K562 (cell line): ENCODE data around the gene RPTOR. TPM values are rescaled to one million over a fixed set of nuclear protein-coding genes. Genes with fewer than 3 reads are reported as not detected.

ENCODE experiments used
- ELF4 ChIP-seq: fragments of 450-650 bp; formaldehyde crosslinking; IDR thresholded peaks from 2 replicates; pipeline ENCODE4 v1.4.0; 2022; ENCODE audit warnings: missing genetic modification characterization
- FOXA1 ChIP-seq: fragments of 450-650 bp; IDR thresholded peaks from 2 replicates; pipeline ENCODE4 v1.6.1; 2016; ENCODE audit warnings: mild to moderate bottlenecking, borderline replicate concordance
- LARP7 ChIP-seq: fragments of 450-650 bp; IDR thresholded peaks from 2 replicates; pipeline ENCODE4 v1.6.1; 2016
- NBN ChIP-seq: fragments of 450-650 bp; IDR thresholded peaks from 2 replicates; pipeline ENCODE4 v1.6.1; 2016; ENCODE audit warnings: low read depth, mild to moderate bottlenecking
- NELFE ChIP-seq: IDR thresholded peaks from 2 replicates; pipeline ENCODE4 v1.6.1; 2011; ENCODE audit warnings: mild to moderate bottlenecking; ENCODE audit not compliant: insufficient read depth, insufficient read length
- NEUROD1 ChIP-seq: fragments of 150-350 bp; IDR thresholded peaks from 2 replicates; pipeline ENCODE4 v1.6.1; 2014; ENCODE audit warnings: borderline replicate concordance, low read length, low read depth; ENCODE audit not compliant: partially characterized antibody
- PHTF2 ChIP-seq: fragments of 250-450 bp; sonication (Bioruptor Pico); IDR thresholded peaks from 2 replicates; pipeline ENCODE4 v1.5.0; 2021; ENCODE audit warnings: mild to moderate bottlenecking
- POLR3G ChIP-seq: IDR thresholded peaks from 2 replicates; pipeline ENCODE4 v1.6.1; 2011; ENCODE audit not compliant: insufficient read length, insufficient replicate concordance; ENCODE audit errors: extremely low read depth
- RCOR1 ChIP-seq, 2 experiments: IDR thresholded peaks; 2 replicates each; pipeline ENCODE4 v1.6.1; 2012; ENCODE audit warnings: low read depth in 2 of 2, low read length in 2 of 2, borderline replicate concordance in 1 of 2, improper control_type of control experiment in 1 of 2
- TAF1 ChIP-seq: IDR thresholded peaks from 2 replicates; pipeline ENCODE4 v1.6.1; 2011; ENCODE audit warnings: mild to moderate bottlenecking, low read length, moderate library complexity; ENCODE audit not compliant: insufficient read depth, control insufficient read depth, severe bottlenecking; ENCODE audit errors: extremely low read depth
- ZNF263 ChIP-seq: sonication (generic); formaldehyde crosslinking; IDR thresholded peaks from 2 replicates; pipeline ENCODE4 v1.8.0; 2022; ENCODE audit warnings: mild to moderate bottlenecking, missing genetic modification reagents, borderline replicate concordance
- ZNF311 ChIP-seq: fragments of 250-450 bp; sonication (Bioruptor Pico); IDR thresholded peaks from 2 replicates; pipeline ENCODE4 v1.4.0; 2020; ENCODE audit warnings: mild to moderate bottlenecking, moderate library complexity
- polyA plus RNA-seq, 8 experiments: library from polyadenylated mRNA; depleted of rRNA in 4 of 8; stranded (reverse) in 5 of 8; unstranded in 3 of 8; fragments of >200 nt; fragmentation: Nextera tagmentation in 2 of 8; fragmentation: Illumina TruSeq in 1 of 8; extraction: Ambion mirVana in 2 of 8; extraction: Trizol in 1 of 8; gene quantifications; 2 replicates each; pipeline versions ENCODE4 v1.2.1 to v1.2.3, GENCODE V29; 2011 to 2014; ENCODE audit warnings: inconsistent platforms in 1 of 8, missing spikeins in 1 of 8
- total RNA-seq, 7 experiments: library from RNA; depleted of rRNA in 6 of 7; stranded (reverse); fragments of >200 nt in 6 of 7; fragmentation: Illumina TruSeq in 2 of 7; extraction: Trizol in 2 of 7; gene quantifications; 2 replicates each; pipeline versions ENCODE4 v1.2.1 to v1.2.3, GENCODE V29; 2011 to 2021; ENCODE audit warnings: low replicate concordance in 1 of 7
- TF ChIP-seq, protein P1 (sequence below): fragments of 250-450 bp; sonication (Bioruptor Pico); IDR thresholded peaks from 2 replicates; pipeline ENCODE4 v1.4.0; 2020; ENCODE audit warnings: borderline replicate concordance
- TF ChIP-seq, protein P2 (sequence below): fragments of 450-650 bp; IDR thresholded peaks from 2 replicates; pipeline ENCODE4 v1.6.1; 2016; ENCODE audit warnings: low read depth

RPTOR gene
- total and polyA plus RNA-seq, 9 of the 15 experiments (the other 6 are each of a cell fraction or from before 2014, with no cell fraction given): 0.24 to 54.1 (median 10.2) TPM

DNA sequence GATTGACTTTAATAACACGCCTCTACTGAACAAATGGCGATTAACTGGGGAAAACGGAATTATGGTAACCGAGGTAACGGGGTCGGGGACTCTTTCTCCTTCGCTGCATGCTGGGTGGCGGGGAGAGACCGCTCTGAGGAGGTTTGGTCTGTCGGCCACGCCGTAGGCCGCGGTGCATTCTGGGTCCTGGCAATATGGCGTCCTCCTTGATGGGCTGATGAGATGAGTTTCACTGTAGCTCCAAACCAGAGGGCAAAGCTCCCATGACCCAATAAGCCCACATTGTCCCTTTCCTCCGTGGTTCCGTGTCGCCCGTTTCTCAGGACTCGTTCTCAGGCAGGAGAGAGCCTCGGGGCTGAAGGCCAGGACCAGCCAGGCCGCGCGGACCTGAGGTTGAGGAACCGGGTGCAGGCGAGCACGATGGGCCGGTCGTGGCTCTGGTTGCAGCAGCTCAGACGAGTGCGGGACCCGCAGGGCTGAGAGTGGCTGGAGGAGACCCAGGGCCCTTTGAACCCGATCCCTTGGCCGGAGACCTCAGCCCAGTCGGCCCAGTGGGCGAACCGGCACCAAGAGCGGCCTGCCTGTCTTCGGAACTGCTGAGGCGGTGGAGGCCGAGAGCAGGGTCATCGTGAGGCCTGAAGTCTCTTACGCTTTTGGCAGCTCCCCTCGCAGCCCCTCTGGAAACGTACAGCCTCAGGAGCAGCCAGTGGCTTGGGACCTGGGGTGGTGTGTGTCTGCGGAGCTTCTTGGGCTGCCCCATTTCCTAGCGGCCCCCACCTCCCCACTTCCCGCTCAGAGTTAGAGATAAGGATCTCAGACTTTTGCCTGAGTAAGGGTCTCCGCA lies at the start of gene RPTOR (continued):
- TF ChIP-seq ELF4 (no peak), ZNF311 (CRISPR knock-in tag) (no peak), NELFE (no peak), NEUROD1 (peak; percentile 88), RCOR1 (IDR thresholded peaks at IDR 0.05; ENCODE audit: borderline replicate concordance in 1 of 2, low read depth in 2 of 2, low read length in 2 of 2) (no peak), PHTF2 (CRISPR knock-in tag) (no peak), ZNF263 (CRISPR knock-in tag) (peak; percentile 70; the same call in 1 of the 2 replicates), POLR3G (no peak), LARP7 (no peak), NBN (no peak), TAF1 (peak; percentile 98), FOXA1 (no peak)
- TF ChIP-seq, protein P1, sequence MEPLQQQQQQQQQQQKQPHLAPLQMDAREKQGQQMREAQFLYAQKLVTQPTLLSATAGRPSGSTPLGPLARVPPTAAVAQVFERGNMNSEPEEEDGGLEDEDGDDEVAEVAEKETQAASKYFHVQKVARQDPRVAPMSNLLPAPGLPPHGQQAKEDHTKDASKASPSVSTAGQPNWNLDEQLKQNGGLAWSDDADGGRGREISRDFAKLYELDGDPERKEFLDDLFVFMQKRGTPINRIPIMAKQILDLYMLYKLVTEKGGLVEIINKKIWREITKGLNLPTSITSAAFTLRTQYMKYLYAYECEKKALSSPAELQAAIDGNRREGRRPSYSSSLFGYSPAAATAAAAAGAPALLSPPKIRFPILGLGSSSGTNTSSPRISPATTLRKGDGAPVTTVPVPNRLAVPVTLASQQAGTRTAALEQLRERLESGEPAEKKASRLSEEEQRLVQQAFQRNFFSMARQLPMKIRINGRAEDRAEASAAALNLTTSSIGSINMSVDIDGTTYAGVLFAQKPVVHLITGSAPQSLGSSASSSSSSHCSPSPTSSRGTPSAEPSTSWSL (CRISPR knock-in tag): no peak
- TF ChIP-seq, protein P2, sequence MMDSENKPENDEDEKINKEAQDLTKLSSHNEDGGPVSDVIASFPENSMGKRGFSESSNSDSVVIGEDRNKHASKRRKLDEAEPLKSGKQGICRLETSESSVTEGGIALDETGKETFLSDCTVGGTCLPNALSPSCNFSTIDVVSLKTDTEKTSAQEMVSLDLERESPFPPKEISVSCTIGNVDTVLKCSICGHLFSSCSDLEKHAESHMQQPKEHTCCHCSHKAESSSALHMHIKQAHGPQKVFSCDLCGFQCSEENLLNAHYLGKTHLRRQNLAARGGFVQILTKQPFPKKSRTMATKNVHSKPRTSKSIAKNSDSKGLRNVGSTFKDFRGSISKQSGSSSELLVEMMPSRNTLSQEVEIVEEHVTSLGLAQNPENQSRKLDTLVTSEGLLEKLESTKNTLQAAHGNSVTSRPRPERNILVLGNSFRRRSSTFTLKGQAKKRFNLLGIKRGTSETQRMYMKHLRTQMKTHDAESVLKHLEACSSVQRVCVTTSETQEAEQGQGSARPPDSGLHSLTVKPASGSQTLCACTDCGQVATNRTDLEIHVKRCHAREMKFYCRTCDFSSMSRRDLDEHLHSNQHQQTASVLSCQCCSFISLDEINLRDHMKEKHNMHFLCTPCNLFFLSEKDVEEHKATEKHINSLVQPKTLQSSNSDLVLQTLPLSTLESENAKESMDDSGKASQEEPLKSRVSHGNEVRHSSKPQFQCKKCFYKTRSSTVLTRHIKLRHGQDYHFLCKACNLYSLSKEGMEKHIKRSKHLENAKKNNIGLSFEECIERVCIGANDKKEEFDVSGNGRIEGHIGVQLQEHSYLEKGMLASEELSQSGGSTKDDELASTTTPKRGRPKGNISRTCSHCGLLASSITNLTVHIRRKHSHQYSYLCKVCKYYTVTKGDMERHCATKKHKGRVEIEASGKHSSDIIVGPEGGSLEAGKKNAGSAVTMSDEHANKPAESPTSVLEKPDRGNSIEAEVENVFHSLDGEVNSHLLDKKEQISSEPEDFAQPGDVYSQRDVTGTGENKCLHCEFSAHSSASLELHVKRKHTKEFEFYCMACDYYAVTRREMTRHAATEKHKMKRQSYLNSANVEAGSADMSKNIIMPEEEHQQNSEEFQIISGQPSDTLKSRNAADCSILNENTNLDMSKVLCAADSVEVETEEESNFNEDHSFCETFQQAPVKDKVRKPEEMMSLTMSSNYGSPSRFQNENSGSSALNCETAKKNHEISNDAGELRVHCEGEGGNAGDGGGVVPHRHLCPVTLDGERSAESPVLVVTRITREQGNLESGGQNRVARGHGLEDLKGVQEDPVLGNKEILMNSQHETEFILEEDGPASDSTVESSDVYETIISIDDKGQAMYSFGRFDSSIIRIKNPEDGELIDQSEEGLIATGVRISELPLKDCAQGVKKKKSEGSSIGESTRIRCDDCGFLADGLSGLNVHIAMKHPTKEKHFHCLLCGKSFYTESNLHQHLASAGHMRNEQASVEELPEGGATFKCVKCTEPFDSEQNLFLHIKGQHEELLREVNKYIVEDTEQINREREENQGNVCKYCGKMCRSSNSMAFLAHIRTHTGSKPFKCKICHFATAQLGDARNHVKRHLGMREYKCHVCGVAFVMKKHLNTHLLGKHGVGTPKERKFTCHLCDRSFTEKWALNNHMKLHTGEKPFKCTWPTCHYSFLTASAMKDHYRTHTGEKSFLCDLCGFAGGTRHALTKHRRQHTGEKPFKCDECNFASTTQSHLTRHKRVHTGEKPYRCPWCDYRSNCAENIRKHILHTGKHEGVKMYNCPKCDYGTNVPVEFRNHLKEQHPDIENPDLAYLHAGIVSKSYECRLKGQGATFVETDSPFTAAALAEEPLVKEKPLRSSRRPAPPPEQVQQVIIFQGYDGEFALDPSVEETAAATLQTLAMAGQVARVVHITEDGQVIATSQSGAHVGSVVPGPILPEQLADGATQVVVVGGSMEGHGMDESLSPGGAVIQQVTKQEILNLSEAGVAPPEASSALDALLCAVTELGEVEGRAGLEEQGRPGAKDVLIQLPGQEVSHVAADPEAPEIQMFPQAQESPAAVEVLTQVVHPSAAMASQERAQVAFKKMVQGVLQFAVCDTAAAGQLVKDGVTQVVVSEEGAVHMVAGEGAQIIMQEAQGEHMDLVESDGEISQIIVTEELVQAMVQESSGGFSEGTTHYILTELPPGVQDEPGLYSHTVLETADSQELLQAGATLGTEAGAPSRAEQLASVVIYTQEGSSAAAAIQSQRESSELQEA: peak; percentile 99
